Measurements from ENCODE around the gene PRUNE2.
"Not testable (repeated sequence)": the region's sequence is repeated elsewhere in the genome, so short reads cannot be mapped to it uniquely, and the experiment has no call there.

Gene PRUNE2

GRCh38 chr9:76866689-76867088 lies 39.2 kb downstream of the PRUNE2 start:
- DNase-seq: no peak

GRCh38 chr9:76863832-76864231 lies 42.1 kb downstream of the PRUNE2 start:
- no peak for DNase-seq

GRCh38 chr9:76859860-76860259 lies 46.1 kb downstream of the PRUNE2 start:
- DNase-seq: no peak

- not testable (repeated sequence) for DNase-seq
These were observed 47.7 kb downstream of the PRUNE2 start for GRCh38 chr9:76858248-76858647.

- DNase-seq: no peak
These were observed 49.9 kb downstream of the PRUNE2 start for GRCh38 chr9:76856016-76856415.

GRCh38 chr9:76855015-76855414 lies 50.9 kb downstream of the PRUNE2 start:
- DNase-seq: no peak

- no peak for DNase-seq
These were observed 53.9 kb downstream of the PRUNE2 start for GRCh38 chr9:76852026-76852425.

- no peak for DNase-seq
These were observed 59.6 kb downstream of the PRUNE2 start for GRCh38 chr9:76846297-76846696.

- no peak for DNase-seq
These were observed 60.7 kb downstream of the PRUNE2 start for GRCh38 chr9:76845254-76845653.

GRCh38 chr9:76835571-76836283 lies 70.2 kb downstream of the PRUNE2 start:
- no peak for DNase-seq

GRCh38 chr9:76828447-76828846 lies 77.5 kb downstream of the PRUNE2 start:
- no peak for DNase-seq

- DNase-seq: no peak
These were observed 78.4 kb downstream of the PRUNE2 start for GRCh38 chr9:76827296-76828080.

GRCh38 chr9:76820431-76820830 lies 85.5 kb downstream of the PRUNE2 start:
- DNase-seq: no peak

- no peak for DNase-seq
These were observed 87.6 kb downstream of the PRUNE2 start for GRCh38 chr9:76818271-76818670.

- no peak for DNase-seq
These were observed 88.4 kb downstream of the PRUNE2 start for GRCh38 chr9:76817489-76817888.

GRCh38 chr9:76812591-76812990 lies 93.3 kb downstream of the PRUNE2 start:
- DNase-seq: no peak

- DNase-seq: no peak
These were observed 95.4 kb downstream of the PRUNE2 start for GRCh38 chr9:76810377-76810957.

GRCh38 chr9:76808636-76809035 lies 97.3 kb downstream of the PRUNE2 start:
- DNase-seq: no peak

- DNase-seq: no peak
These were observed 102.2 kb downstream of the PRUNE2 start for GRCh38 chr9:76803762-76804161.

- DNase-seq: no peak
These were observed 102.8 kb downstream of the PRUNE2 start for GRCh38 chr9:76803083-76803482.

- DNase-seq: no peak
These were observed 105.0 kb downstream of the PRUNE2 start for GRCh38 chr9:76800901-76801300.

- DNase-seq: no peak
These were observed 106.4 kb downstream of the PRUNE2 start for GRCh38 chr9:76799473-76799872.

GRCh38 chr9:76798527-76798926 lies 107.4 kb downstream of the PRUNE2 start:
- DNase-seq: no peak

GRCh38 chr9:76796296-76796695 lies 109.6 kb downstream of the PRUNE2 start:
- DNase-seq: no peak

All from right kidney (tissue), 1 donor.